H1 (cell line): ENCODE results near the gene FADS3. TPM values are rescaled to one million over a fixed set of nuclear protein-coding genes. Genes with fewer than 3 reads are reported as not detected.

Experiments
- CTCF ChIA-PET: fragments of 300-600 bp; sonication (Branson Sonifier 250); formaldehyde crosslinking; loops from one replicate; lab custom pipeline; 2021; ENCODE audit not compliant: partially characterized antibody; lab: Charles Lee
- POLR2A ChIA-PET: fragments of 300-600 bp; sonication (Branson Sonifier 250); formaldehyde crosslinking; loops from one replicate; lab custom pipeline; 2021; ENCODE audit warnings: inconsistent platforms; ENCODE audit not compliant: partially characterized antibody; lab: Charles Lee
- DNase-seq, 2 experiments: peaks; one replicate each; pipeline versions ENCODE4 v3.0.0 to v3.0.0-alpha.2; 2010 to 2022; ENCODE audit warnings: low spot score in 2 of 2, low read depth in 1 of 2, mixed read lengths in 1 of 2
- FAIRE-seq: peaks from 2 replicates; lab custom pipeline; 2011; peaks lifted over from hg19 to GRCh38; lab: Jason Lieb, UNC
- H2AFZ ChIP-seq: 2 replicates; pipeline ENCODE4 v1.8.1; 2012; ENCODE audit warnings: low read length, inconsistent platforms
- H2AK5ac ChIP-seq: 2 replicates; pipeline ENCODE4 v1.6.1; 2013; ENCODE audit warnings: low read depth, low read length
- H2BK120ac ChIP-seq: replicated peaks from 2 replicates; pipeline ENCODE3; 2013; ENCODE audit warnings: low read depth, low read length, inconsistent platforms
- H2BK12ac ChIP-seq: 2 replicates; pipeline ENCODE4 v1.6.1; 2013; ENCODE audit warnings: low read depth, low read length
- H2BK15ac ChIP-seq: 2 replicates; pipeline ENCODE4 v1.6.1; 2013; ENCODE audit warnings: low read length
- H2BK20ac ChIP-seq: 2 replicates; pipeline ENCODE4 v1.6.1; 2013; ENCODE audit warnings: low read length
- H2BK5ac ChIP-seq: 2 replicates; pipeline ENCODE4 v1.6.1; 2013; ENCODE audit warnings: low read depth, low read length
- H3K14ac ChIP-seq: 2 replicates; pipeline ENCODE4 v1.6.1; 2013; ENCODE audit warnings: inconsistent platforms; ENCODE audit not compliant: insufficient read length
- H3K18ac ChIP-seq: 2 replicates; pipeline ENCODE4 v1.6.1; 2013; ENCODE audit warnings: low read length; ENCODE audit errors: extremely low read depth
- H3K23ac ChIP-seq: 2 replicates; pipeline ENCODE4 v1.6.1; 2013; ENCODE audit warnings: inconsistent platforms; ENCODE audit not compliant: insufficient read length
- H3K23me2 ChIP-seq: 2 replicates; pipeline ENCODE4 v1.6.1; 2013; ENCODE audit warnings: low read depth, low read length
- H3K27ac ChIP-seq: 2 replicates; pipeline ENCODE4 v1.6.1; 2011; ENCODE audit warnings: low read depth, low read length, inconsistent platforms
- H3K27me3 ChIP-seq, 4 experiments: replicated peaks in 1 of 4; 1 replicate in 1 of 4; 2 replicates in 3 of 4; pipeline versions ENCODE4 v1.6.1 to v1.8.1; 2011 to 2013; ENCODE audit warnings: low read length in 3 of 4, mild to moderate bottlenecking in 3 of 4, inconsistent platforms in 2 of 4, mixed read lengths in 2 of 4, moderate library complexity in 1 of 4; ENCODE audit not compliant: control insufficient read depth in 3 of 4, insufficient read depth in 3 of 4; ENCODE audit errors: extremely low read depth in 1 of 4
- H3K36me3 ChIP-seq, 4 experiments: 2 replicates each; pipeline versions ENCODE4 v1.6.1 to v1.8.1; 2011 to 2013; ENCODE audit warnings: mild to moderate bottlenecking in 4 of 4, low read length in 3 of 4, moderate library complexity in 2 of 4, control low read depth in 1 of 4, inconsistent platforms in 1 of 4; ENCODE audit not compliant: insufficient read depth in 4 of 4, control insufficient read depth in 2 of 4
- H3K4ac ChIP-seq: replicated peaks from 2 replicates; pipeline ENCODE3; 2013; ENCODE audit warnings: low read length, low read depth, mixed read lengths, inconsistent platforms; ENCODE audit not compliant: insufficient read length
- H3K4me1 ChIP-seq, 4 experiments: replicated peaks in 1 of 4; 1 replicate in 1 of 4; 2 replicates in 3 of 4; pipeline versions ENCODE4 v1.6.1 to v1.8.1; 2011 to 2013; ENCODE audit warnings: low read length in 3 of 4, inconsistent platforms in 2 of 4, mixed read lengths in 1 of 4; ENCODE audit not compliant: insufficient read depth in 4 of 4, control insufficient read depth in 3 of 4
- H3K4me2 ChIP-seq, 2 experiments: 2 replicates each; pipeline versions ENCODE4 v1.6.1 to v1.8.1; 2011 to 2013; ENCODE audit warnings: low read depth in 2 of 2, low read length in 2 of 2, control low read depth in 1 of 2, inconsistent platforms in 1 of 2, mild to moderate bottlenecking in 1 of 2; ENCODE audit not compliant: insufficient read depth in 1 of 2
- H3K4me3 ChIP-seq, 4 experiments: fragments of 200-600, 300-600 bp in 1 of 4; sonication (generic), shearing (Covaris generic), sonication (Bioruptor Twin) in 1 of 4; 2 replicates each; pipeline versions ENCODE4 v1.5.1 to v1.8.1; 2011 to 2016; ENCODE audit warnings: low read length in 4 of 4, low read depth in 3 of 4, control low read depth in 2 of 4, inconsistent platforms in 2 of 4, mild to moderate bottlenecking in 2 of 4, mixed read lengths in 1 of 4, moderate library complexity in 1 of 4; ENCODE audit not compliant: insufficient read depth in 2 of 4; ENCODE audit errors: extremely low read depth in 1 of 4
- H3K56ac ChIP-seq: replicated peaks from 2 replicates; pipeline ENCODE3; 2013; ENCODE audit warnings: low read depth, mild to moderate bottlenecking, mixed read lengths, low read length, inconsistent platforms; ENCODE audit not compliant: insufficient read length
- H3K79me1 ChIP-seq: 2 replicates; pipeline ENCODE4 v1.6.1; 2013; ENCODE audit warnings: low read depth, low read length, control low read depth
- H3K79me2 ChIP-seq, 2 experiments: 2 replicates each; pipeline versions ENCODE4 v1.6.1 to v1.8.1; 2012 to 2013; ENCODE audit warnings: low read length in 2 of 2, mild to moderate bottlenecking in 2 of 2, inconsistent platforms in 1 of 2; ENCODE audit not compliant: insufficient read depth in 2 of 2, control insufficient read depth in 1 of 2
- H3K9ac ChIP-seq, 4 experiments: replicated peaks in 1 of 4; 1 replicate in 1 of 4; 2 replicates in 3 of 4; pipeline versions ENCODE4 v1.6.1 to v1.8.1; 2011 to 2013; ENCODE audit warnings: low read depth in 3 of 4, low read length in 3 of 4, control low read depth in 2 of 4, mild to moderate bottlenecking in 2 of 4, moderate library complexity in 2 of 4, inconsistent platforms in 1 of 4; ENCODE audit errors: extremely low read depth in 1 of 4
- H3K9me3 ChIP-seq, 2 experiments: 2 replicates each; pipeline versions ENCODE4 v1.6.1 to v1.8.1; 2012 to 2013; ENCODE audit warnings: mild to moderate bottlenecking in 2 of 2, moderate library complexity in 2 of 2, control low read depth in 1 of 2, inconsistent platforms in 1 of 2, low read depth in 1 of 2, low read length in 1 of 2, mixed read lengths in 1 of 2; ENCODE audit not compliant: insufficient read depth in 2 of 2
- H4K20me1 ChIP-seq, 2 experiments: replicated peaks in 1 of 2; 2 replicates each; pipeline versions ENCODE3 to v1.8.1; 2011 to 2013; ENCODE audit warnings: inconsistent platforms in 2 of 2, low read length in 2 of 2, mild to moderate bottlenecking in 1 of 2; ENCODE audit not compliant: insufficient read depth in 2 of 2, control insufficient read depth in 1 of 2
- H4K5ac ChIP-seq: 2 replicates; pipeline ENCODE4 v1.6.1; 2013; ENCODE audit warnings: low read length, low read depth, mixed read lengths, inconsistent platforms; ENCODE audit not compliant: insufficient read length
- H4K8ac ChIP-seq: 2 replicates; pipeline ENCODE4 v1.8.0; 2013; ENCODE audit warnings: mild to moderate bottlenecking, moderate library complexity, low read length, inconsistent platforms; ENCODE audit not compliant: insufficient read depth; ENCODE audit errors: extremely low read depth
- H4K91ac ChIP-seq: replicated peaks from 2 replicates; pipeline ENCODE3; 2013; ENCODE audit warnings: low read length, mixed read lengths, inconsistent platforms; ENCODE audit not compliant: insufficient read length
- E2F6 ChIP-seq: IDR thresholded peaks from 2 replicates; pipeline ENCODE4 v1.6.1; 2012; ENCODE audit warnings: inconsistent platforms
- EGR1 ChIP-seq: IDR thresholded peaks from 2 replicates; pipeline ENCODE4 v1.6.1; 2011; ENCODE audit warnings: low read depth, low read length, borderline replicate concordance
- HDAC6 ChIP-seq: IDR thresholded peaks from one replicate; pipeline ENCODE4 v1.7.1; 2012; ENCODE audit warnings: low read depth, mild to moderate bottlenecking, inconsistent platforms, low read length, moderate library complexity
- KDM1A ChIP-seq: fragments of 200-600, 300-600 bp; sonication (generic); IDR thresholded peaks from 2 replicates; pipeline ENCODE4 v1.7.1; 2016; ENCODE audit warnings: mild to moderate bottlenecking, low read length, borderline replicate concordance
- NRF1 ChIP-seq: IDR thresholded peaks from 2 replicates; pipeline ENCODE4 v1.6.1; 2011; ENCODE audit warnings: mild to moderate bottlenecking, low read depth, low read length, improper control_type of control experiment
- POLR2AphosphoS5 ChIP-seq: IDR thresholded peaks from 2 replicates; pipeline ENCODE4 v1.6.1; 2011; ENCODE audit warnings: low read depth, low read length
- TAF7 ChIP-seq: optimal IDR thresholded peaks from 2 replicates; pipeline ENCODE3; 2011; ENCODE audit warnings: low read depth, mild to moderate bottlenecking, inconsistent platforms, low read length, moderate library complexity, borderline replicate concordance
- TEAD4 ChIP-seq: IDR thresholded peaks from 2 replicates; pipeline ENCODE4 v1.6.1; 2012; ENCODE audit warnings: low read depth, low read length, inconsistent platforms, mixed read lengths
- ZNF274 ChIP-seq: IDR thresholded peaks from 2 replicates; pipeline ENCODE4 v1.7.0; 2012; ENCODE audit warnings: low read length, borderline replicate concordance; ENCODE audit errors: extremely low read depth
- WGBS, 2 experiments: shearing (Covaris generic) in 1 of 2; methylation state at CpG; one replicate each; pipeline versions ENCODE4 v1.1.6 to v1.1.7; 2013 to 2015; ENCODE audit warnings: low lambda C conversion rate in 2 of 2, mixed read lengths in 2 of 2, inconsistent platforms in 1 of 2, low coverage in 1 of 2, missing lambda C conversion rate in 1 of 2; ENCODE audit not compliant: insufficient replicate concordance in 2 of 2, insufficient coverage in 1 of 2, insufficient read length in 1 of 2; ENCODE audit errors: extremely low coverage in 1 of 2, missing lambda C conversion rate in 1 of 2; 5-methylcytosine and 5-hydroxymethylcytosine counted together
- polyA plus RNA-seq, 7 experiments: library from polyadenylated mRNA; depleted of rRNA in 3 of 7; stranded (reverse) in 5 of 7; unstranded in 2 of 7; fragments of >200 nt in 5 of 7; fragments of 200-250 nt in 2 of 7; gene quantifications; 1 replicate in 5 of 7; 2 replicates in 1 of 7; 4 replicates in 1 of 7; pipeline versions ENCODE4 v1.2.1 to v1.2.3, GENCODE V29; 2011 to 2013; ENCODE audit warnings: missing spikeins in 2 of 7, mixed read lengths in 2 of 7
- total RNA-seq: library from RNA; stranded (reverse); fragmentation: NEBNext Ultra II Directional; extraction: Animal tissue kit (Norgen Biotek cat#: 25700); gene quantifications from 2 replicates; pipeline ENCODE4 v1.2.1, GENCODE V29; 2021

The FADS3 gene
- total and polyA plus RNA-seq, 2 of the 8 experiments (the other 6 are each of a cell fraction or from before 2014, with no cell fraction given), result 43.8 to 76.3 TPM

- no peak overlapping the region for H3K14ac ChIP-seq
- no peak overlapping the region for H2BK12ac ChIP-seq
- 74% methylated on average over 2 of the region's 2 CpGs; no CpG with 5 or more reads in 1 of the 2 experiments for WGBS, 2 experiments
- H4K5ac ChIP-seq, result no peak overlapping the region
- no peak overlapping the region for H2BK5ac ChIP-seq
- no peaks in the 10 kb centered on the region for H3K9me3 ChIP-seq
- no peak overlapping the region for H3K9ac ChIP-seq
- H2BK15ac ChIP-seq, result no peak overlapping the region
- no peaks in the 10 kb centered on the region for H3K79me2 ChIP-seq
- no peak overlapping the region for H4K91ac ChIP-seq
- no peak overlapping the region for H2BK20ac ChIP-seq
- H2BK120ac ChIP-seq, result no peak overlapping the region
- H2AFZ ChIP-seq, result no peak overlapping the region
- H3K27me3 ChIP-seq, result no peaks in the 10 kb centered on the region
- H3K79me1 ChIP-seq, result no peaks in the 10 kb centered on the region
- no peak overlapping the region for H3K23ac ChIP-seq
- no peaks in the 10 kb centered on the region for H4K20me1 ChIP-seq
- H4K8ac ChIP-seq, result no peak overlapping the region
- H3K18ac ChIP-seq, result no peak overlapping the region
- ChIA-PET CTCF (interaction anchor here (0.6 to 9.2 kb wide), 8 partner anchors 13 to 194 kb away, joined by 3 to 225 read pairs (median 3); no protein-coding TSS in a partner anchor), POLR2A (interaction anchor here (0.9 to 3.7 kb wide), 2 partner anchors 10 to 25 kb away, joined by 3 to 13 read pairs; partner anchors contain the start of gene BEST1)
- DNase-seq (no peak), FAIRE-seq (no peak)
- no peaks in the 10 kb centered on the region; the same call in 1 of the 2 replicates for H3K23me2 ChIP-seq
- no peak overlapping the region for H3K4me2 ChIP-seq
- no peak overlapping the region for H3K4ac ChIP-seq
- H3K4me3 ChIP-seq, result no peak overlapping the region
- H3K4me1 ChIP-seq, result peaks cover 6 to 18% (median 16%) of the 10 kb centered on the region in 4 experiments
- no peaks in the 10 kb centered on the region for H3K36me3 ChIP-seq
- no peak overlapping the region for H2AK5ac ChIP-seq
- no peak overlapping the region for H3K56ac ChIP-seq
- no peak overlapping the region for H3K27ac ChIP-seq
- TF ChIP-seq EGR1 (no peak), TAF7 (no peak), NRF1 (no peak), ZNF274 (no peak), HDAC6 (no peak), TEAD4 (no peak), KDM1A (no peak), E2F6 (no peak), POLR2AphosphoS5 (no peak)
These were observed 34.4 kb upstream of the FADS3 start for GRCh38 chr11:61925736-61926135.
